HEK293T (cell line): ENCODE data around the gene KCNK5.
A peak's percentile ranks its signal among the peaks of the same experiment; 100 is the strongest.

Experiments used
- CTCF ChIA-PET: fragments of 350-600 bp; formaldehyde crosslinking; extraction: SDS; loops from one replicate; lab custom pipeline; 2021; ENCODE audit warnings: antibody characterized with exemption, inconsistent platforms; lab: Yijun Ruan, JAX
- POLR2A ChIA-PET: fragments of 350-600 bp; formaldehyde crosslinking; extraction: SDS; loops from one replicate; lab custom pipeline; 2020; ENCODE audit warnings: antibody characterized with exemption, inconsistent platforms; lab: Yijun Ruan, JAX
- DNase-seq: peaks from one replicate; pipeline ENCODE4 v3.0.0; 2012; ENCODE audit warnings: mixed read lengths; ENCODE audit errors: extremely low spot score
- ARNT ChIP-seq: fragments of 450-650 bp; IDR thresholded peaks from 2 replicates; pipeline ENCODE4 v1.6.1; 2017; ENCODE audit warnings: mild to moderate bottlenecking
- BHLHE40 ChIP-seq: fragments of 450-650 bp; IDR thresholded peaks from 2 replicates; pipeline ENCODE4 v1.6.1; 2016; ENCODE audit warnings: mild to moderate bottlenecking, moderate library complexity, borderline replicate concordance
- CTBP1 ChIP-seq: fragments of 450-650 bp; IDR thresholded peaks from 2 replicates; pipeline ENCODE4 v1.6.1; 2016; ENCODE audit warnings: borderline replicate concordance
- ELF4 ChIP-seq: fragments of 450-650 bp; IDR thresholded peaks from 2 replicates; pipeline ENCODE4 v1.6.1; 2017; ENCODE audit warnings: antibody characterized with exemption
- FOXA1 ChIP-seq: fragments of 450-650 bp; IDR thresholded peaks from 2 replicates; pipeline ENCODE4 v1.6.1; 2016; ENCODE audit warnings: mild to moderate bottlenecking
- FOXK2 ChIP-seq: fragments of 450-650 bp; IDR thresholded peaks from 2 replicates; pipeline ENCODE4 v1.6.1; 2016; ENCODE audit warnings: mild to moderate bottlenecking
- FOXM1 ChIP-seq: fragments of 450-650 bp; IDR thresholded peaks from 2 replicates; pipeline ENCODE4 v1.6.1; 2017; ENCODE audit warnings: mild to moderate bottlenecking, borderline replicate concordance
- HDGF ChIP-seq: fragments of 450-650 bp; IDR thresholded peaks from 2 replicates; pipeline ENCODE4 v1.6.1; 2017; ENCODE audit warnings: antibody characterized with exemption, borderline replicate concordance
- L3MBTL2 ChIP-seq: fragments of 450-650 bp; conservative IDR thresholded peaks from 2 replicates; pipeline ENCODE4 v1.6.1; 2016; ENCODE audit warnings: mild to moderate bottlenecking
- LEF1 ChIP-seq: fragments of 450-650 bp; IDR thresholded peaks from 2 replicates; pipeline ENCODE4 v1.6.1; 2017; ENCODE audit warnings: mild to moderate bottlenecking, borderline replicate concordance
- NFRKB ChIP-seq: fragments of 450-650 bp; IDR thresholded peaks from 2 replicates; pipeline ENCODE4 v1.6.1; 2016; ENCODE audit warnings: mild to moderate bottlenecking, moderate library complexity
- SP1 ChIP-seq: fragments of 450-650 bp; IDR thresholded peaks from 2 replicates; pipeline ENCODE4 v1.6.1; 2017
- SUZ12 ChIP-seq: fragments of 450-650 bp; IDR thresholded peaks from 2 replicates; pipeline ENCODE4 v1.6.1; 2016; ENCODE audit warnings: mild to moderate bottlenecking
- TARDBP ChIP-seq: fragments of 450-650 bp; IDR thresholded peaks from 2 replicates; pipeline ENCODE4 v1.6.1; 2016
- ZNF384 ChIP-seq: fragments of 450-650 bp; IDR thresholded peaks from 2 replicates; pipeline ENCODE4 v1.6.1; 2016
- TF ChIP-seq, protein P1 (sequence below): fragments of 450-650 bp; IDR thresholded peaks from 2 replicates; pipeline ENCODE4 v1.6.1; 2016

The KCNK5 gene

DNA sequence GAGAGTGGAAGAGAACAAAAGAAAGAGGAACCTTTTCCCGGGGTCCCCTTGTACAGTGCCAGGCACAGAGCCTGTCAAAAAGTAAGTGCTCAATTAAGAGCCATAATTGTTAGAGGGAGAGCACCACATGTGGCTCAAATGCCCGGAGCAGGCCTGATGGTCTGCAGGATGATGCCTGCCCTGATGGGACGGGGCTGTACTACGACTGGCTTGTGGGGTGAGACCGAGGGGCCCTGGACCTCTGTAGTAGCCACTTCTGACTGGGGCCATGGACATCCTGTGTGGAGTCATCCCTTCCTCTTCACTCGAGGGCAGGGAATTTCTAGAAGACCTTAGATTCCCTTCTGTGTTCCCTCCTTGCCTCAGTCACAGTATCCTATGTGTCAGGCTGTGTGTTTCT lies 47.9 kb downstream of the KCNK5 start:
- ChIA-PET POLR2A (no interaction called here), CTCF (no interaction called here)
- no peak for TF ChIP-seq ARNT
- TF ChIP-seq, protein P1, sequence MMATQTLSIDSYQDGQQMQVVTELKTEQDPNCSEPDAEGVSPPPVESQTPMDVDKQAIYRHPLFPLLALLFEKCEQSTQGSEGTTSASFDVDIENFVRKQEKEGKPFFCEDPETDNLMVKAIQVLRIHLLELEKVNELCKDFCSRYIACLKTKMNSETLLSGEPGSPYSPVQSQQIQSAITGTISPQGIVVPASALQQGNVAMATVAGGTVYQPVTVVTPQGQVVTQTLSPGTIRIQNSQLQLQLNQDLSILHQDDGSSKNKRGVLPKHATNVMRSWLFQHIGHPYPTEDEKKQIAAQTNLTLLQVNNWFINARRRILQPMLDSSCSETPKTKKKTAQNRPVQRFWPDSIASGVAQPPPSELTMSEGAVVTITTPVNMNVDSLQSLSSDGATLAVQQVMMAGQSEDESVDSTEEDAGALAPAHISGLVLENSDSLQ: no peak
- no peak for TF ChIP-seq ZNF384
- TF ChIP-seq BHLHE40: no peak
- no peak for TF ChIP-seq CTBP1
- no peak for TF ChIP-seq FOXM1
- TF ChIP-seq ELF4: no peak
- no peak for TF ChIP-seq SUZ12
- no peak for TF ChIP-seq FOXA1
- no peak for TF ChIP-seq NFRKB
- no peak for TF ChIP-seq L3MBTL2
- no peak for TF ChIP-seq FOXK2
- no peak for TF ChIP-seq HDGF
- no peak for TF ChIP-seq TARDBP
- no peak for TF ChIP-seq SP1
- TF ChIP-seq LEF1: no peak
- no peak for DNase-seq

DNA sequence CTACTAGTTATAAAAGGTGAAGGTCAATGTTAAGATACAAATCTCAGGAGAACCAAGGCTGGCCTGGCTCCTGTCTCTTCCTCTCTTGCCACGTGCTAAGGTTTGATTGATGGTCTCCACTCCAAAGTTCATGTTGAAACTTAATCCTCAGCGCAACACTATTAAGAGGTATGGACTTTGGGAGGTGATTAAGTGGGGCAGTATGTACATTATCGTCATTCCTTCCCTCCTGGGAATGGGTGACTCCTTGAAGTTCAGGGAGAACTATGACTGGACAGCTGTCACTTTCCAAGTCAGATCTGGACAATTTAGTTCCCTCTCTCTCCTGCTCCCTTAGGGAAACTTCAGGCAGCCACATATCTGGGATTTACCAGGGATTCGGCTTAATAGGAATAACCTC lies 50.5 kb downstream of the KCNK5 start:
- ChIA-PET POLR2A (no interaction called here), CTCF (no interaction called here)
- TF ChIP-seq ZNF384 (no peak), HDGF (no peak), TARDBP (no peak), CTBP1 (no peak), BHLHE40 (no peak), NFRKB (no peak), SUZ12 (no peak)
- TF ChIP-seq, protein P1: 0 out of 2 replicates have a peak, but pooled peaks have one; percentile 4
- DNase-seq: no peak

DNA sequence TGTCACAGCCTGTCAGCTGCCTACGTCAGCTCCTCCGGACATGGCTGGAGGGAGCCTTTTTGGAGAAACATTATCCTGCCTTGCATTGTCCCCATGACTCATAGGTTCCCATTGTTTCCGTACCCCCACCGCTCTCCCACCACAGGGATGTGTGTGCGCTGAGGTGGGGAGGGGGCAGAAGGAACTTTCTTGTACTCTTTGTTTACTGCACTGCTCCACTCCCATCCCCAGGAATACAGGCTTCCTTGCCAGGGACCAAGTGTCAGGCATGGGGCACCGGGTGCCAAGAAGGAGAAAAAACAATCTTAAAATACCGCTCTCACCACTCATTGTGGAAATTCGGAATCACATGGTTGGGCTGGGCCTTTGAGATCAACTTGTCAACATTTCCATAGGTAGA lies 51.0 kb downstream of the KCNK5 start:
- no peak for TF ChIP-seq ARNT
- no peak for TF ChIP-seq ELF4
- TF ChIP-seq L3MBTL2: no peak
- no peak for TF ChIP-seq SP1
- DNase-seq: no peak
- POLR2A ChIA-PET: no interaction called here
- CTCF ChIA-PET: no interaction called here

DNA sequence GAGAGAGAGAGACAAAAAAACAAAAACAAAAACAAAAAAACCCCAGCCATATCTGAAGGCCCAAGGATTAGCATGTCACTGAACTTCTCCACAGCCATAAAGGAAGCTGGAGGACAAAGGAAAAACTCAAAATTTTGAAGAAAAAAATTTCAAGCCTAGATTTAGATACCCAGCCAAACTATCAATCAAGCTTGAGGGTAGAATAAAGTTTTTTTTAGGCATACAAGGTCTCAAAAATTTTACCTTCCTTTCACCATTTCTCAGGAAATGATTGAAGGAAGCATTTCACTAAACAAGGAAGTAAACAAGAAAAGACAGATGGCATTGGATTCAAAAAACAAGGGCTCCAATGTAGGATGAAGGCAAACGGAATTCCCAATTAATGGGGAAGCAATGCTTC lies 52.1 kb downstream of the KCNK5 start:
- no peak for DNase-seq
- POLR2A ChIA-PET: no interaction called here
- CTCF ChIA-PET: no interaction called here

DNA sequence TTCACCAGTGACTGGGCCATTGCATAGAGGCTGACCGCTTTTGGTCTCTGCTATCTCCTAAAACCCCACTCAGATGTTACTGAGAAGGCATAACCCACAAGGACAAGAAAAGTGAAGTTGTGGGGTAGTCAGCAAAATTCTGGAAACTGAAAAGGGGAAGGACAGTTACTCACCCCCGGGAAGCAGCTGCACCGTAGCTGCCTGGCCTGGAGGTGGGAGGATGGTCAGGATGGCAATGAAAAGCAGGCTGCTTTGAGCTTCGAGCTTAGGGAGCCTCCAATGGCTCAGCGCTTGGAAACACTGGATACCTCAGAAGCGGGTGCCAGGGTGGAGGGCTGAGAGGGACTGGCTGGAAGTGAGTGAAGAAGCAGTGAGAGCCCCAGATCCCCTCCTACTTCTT lies 56.0 kb downstream of the KCNK5 start:
- POLR2A ChIA-PET: no interaction called here
- CTCF ChIA-PET: no interaction called here

More for the DNA sequence above, 52.1 kb downstream of the KCNK5 start:
- TF ChIP-seq ELF4 (no peak), SP1 (no peak), NFRKB (no peak), LEF1 (no peak), BHLHE40 (no peak), TARDBP (no peak), FOXM1 (no peak), SUZ12 (no peak), CTBP1 (no peak), ZNF384 (no peak), HDGF (no peak), FOXK2 (no peak), ARNT (no peak), FOXA1 (no peak)
- TF ChIP-seq, protein P1: no peak

DNA sequence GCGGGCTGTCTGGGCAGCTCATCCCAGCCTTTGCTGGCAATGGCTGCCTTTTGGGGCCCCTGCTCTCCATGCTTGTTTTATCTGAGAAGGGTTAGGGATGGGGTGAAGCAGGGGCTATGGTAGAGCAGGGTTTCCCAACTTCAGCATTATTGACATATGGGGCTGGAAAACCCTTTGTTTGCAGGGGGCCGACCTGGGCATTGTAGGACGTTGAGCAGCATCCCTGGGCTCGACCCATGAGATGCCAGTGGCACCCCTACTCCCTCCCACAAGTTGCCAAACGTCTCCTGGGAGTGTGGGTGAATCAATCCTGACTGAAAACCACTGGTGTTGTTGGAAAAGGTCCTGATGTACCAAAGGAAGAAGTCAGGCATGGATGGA lies 56.9 kb downstream of the KCNK5 start:
- TF ChIP-seq, protein P1: no peak
- no peak for TF ChIP-seq SP1
- no peak for TF ChIP-seq L3MBTL2
- TF ChIP-seq NFRKB: no peak
- no peak for TF ChIP-seq ELF4
- no peak for TF ChIP-seq BHLHE40
- no peak for TF ChIP-seq FOXK2
- TF ChIP-seq CTBP1: no peak
- TF ChIP-seq ARNT: no peak
- no peak for TF ChIP-seq TARDBP
- no peak for TF ChIP-seq SUZ12
- no peak for TF ChIP-seq FOXA1
- TF ChIP-seq LEF1: no peak
- no peak for TF ChIP-seq FOXM1
- TF ChIP-seq ZNF384: no peak
- no peak for TF ChIP-seq HDGF
- no peak for DNase-seq
- ChIA-PET CTCF (interaction anchor here (1.0 kb wide), 1 partner anchor 18 kb away, joined by 3 read pairs; no protein-coding TSS in a partner anchor), POLR2A (no interaction called here)

More for the DNA sequence above, 56.0 kb downstream of the KCNK5 start:
- TF ChIP-seq CTBP1: no peak
- no peak for TF ChIP-seq ARNT
- TF ChIP-seq FOXK2: no peak
- TF ChIP-seq ELF4: no peak
- no peak for DNase-seq
